Fibroblast of the aortic adventitia (primary cell): ENCODE measurements around the gene BNC1. TPM values are rescaled to one million over a fixed set of nuclear protein-coding genes. Genes with fewer than 3 reads are reported as not detected.
"Not testable (repeated sequence)": the region's sequence is repeated elsewhere in the genome, so short reads cannot be mapped to it uniquely, and the experiment has no call there.

ENCODE experiments used
- DNase-seq: peaks from one replicate; pipeline ENCODE4 v3.0.0-alpha.2; 2010; ENCODE audit warnings: low read depth
- H3K4me3 ChIP-seq: 2 replicates; pipeline ENCODE4 v1.5.1; 2011; ENCODE audit warnings: low read depth, mild to moderate bottlenecking, control low read depth, low read length, moderate library complexity
- total RNA-seq: library from RNA; depleted of rRNA; stranded (reverse); fragments of >200 nt; gene quantifications from 2 replicates; pipeline ENCODE4 v1.2.3, GENCODE V29; 2012; ENCODE audit warnings: low replicate concordance
- TF ChIP-seq, protein P1 (sequence below): IDR thresholded peaks from 2 replicates; pipeline ENCODE4 v1.5.1; 2011; ENCODE audit warnings: mild to moderate bottlenecking, low read length, control low read depth, inconsistent platforms; ENCODE audit not compliant: insufficient read depth

The BNC1 gene
- total RNA-seq, 1 donor = 0.27 TPM

DNA sequence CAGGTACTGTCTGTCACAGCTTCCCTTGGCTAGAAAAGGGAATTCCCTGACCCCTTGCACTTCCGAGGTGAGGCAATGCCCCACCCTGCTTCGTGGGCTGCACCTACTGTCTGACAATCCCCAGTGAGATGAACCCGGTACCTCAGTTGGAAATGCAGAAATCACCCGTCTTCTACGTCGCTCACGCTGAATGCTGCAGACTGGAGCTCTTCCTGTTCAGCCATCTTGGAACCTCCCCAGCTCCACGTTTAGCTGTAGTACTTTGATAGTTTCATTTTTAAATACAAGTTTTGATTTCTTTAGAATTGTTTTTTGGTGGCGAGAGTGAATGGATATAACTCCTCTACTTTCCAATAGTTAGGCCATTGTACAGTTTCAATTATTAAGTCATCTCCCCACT is 59.0 kb downstream of the BNC1 start:
- H3K4me3 ChIP-seq = no peak overlapping the region
- TF ChIP-seq, protein P1, sequence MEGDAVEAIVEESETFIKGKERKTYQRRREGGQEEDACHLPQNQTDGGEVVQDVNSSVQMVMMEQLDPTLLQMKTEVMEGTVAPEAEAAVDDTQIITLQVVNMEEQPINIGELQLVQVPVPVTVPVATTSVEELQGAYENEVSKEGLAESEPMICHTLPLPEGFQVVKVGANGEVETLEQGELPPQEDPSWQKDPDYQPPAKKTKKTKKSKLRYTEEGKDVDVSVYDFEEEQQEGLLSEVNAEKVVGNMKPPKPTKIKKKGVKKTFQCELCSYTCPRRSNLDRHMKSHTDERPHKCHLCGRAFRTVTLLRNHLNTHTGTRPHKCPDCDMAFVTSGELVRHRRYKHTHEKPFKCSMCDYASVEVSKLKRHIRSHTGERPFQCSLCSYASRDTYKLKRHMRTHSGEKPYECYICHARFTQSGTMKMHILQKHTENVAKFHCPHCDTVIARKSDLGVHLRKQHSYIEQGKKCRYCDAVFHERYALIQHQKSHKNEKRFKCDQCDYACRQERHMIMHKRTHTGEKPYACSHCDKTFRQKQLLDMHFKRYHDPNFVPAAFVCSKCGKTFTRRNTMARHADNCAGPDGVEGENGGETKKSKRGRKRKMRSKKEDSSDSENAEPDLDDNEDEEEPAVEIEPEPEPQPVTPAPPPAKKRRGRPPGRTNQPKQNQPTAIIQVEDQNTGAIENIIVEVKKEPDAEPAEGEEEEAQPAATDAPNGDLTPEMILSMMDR = no peak
- no peak for DNase-seq

DNA sequence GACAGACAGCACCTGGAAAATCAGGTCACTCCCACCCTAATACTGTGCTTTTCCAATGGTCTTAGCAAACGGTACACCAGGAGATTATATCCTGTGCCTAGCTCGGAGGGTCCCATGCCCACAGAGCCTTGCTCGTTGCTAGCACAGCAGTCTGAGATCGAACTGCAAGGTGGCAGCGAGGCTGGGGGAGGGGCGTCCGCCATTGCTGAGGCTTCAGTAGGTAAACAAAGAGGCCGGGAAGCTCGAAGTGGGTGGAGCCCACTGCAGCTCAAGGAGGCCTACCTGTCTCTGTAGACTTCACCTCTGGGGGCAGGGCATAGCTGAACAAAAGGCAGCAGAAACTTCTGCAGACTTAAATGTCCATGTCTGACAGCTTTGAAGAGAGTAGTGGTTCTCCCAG is 62.7 kb downstream of the BNC1 start:
- DNase-seq, H3K4me3 ChIP-seq: not testable (repeated sequence)

DNA sequence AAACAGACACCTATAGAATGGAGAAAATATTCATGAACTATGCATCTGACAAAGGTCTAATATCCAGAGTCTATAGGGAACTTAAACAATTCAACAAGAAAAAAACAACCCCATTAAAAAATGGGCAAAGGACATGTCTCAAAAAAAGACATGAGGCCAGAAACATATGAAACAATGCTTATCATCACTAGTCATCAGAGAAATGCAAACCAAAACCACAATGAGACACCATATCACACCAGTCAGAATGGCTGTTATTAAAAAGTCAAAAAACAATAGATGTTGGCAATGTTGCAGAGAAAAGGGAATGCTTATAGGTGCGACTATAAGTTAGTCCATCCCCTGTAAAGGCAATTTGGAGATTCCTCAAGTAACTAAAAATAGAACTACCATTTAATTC is 65.4 kb downstream of the BNC1 start:
- DNase-seq = peak; percentile 16
- no peak overlapping the region for H3K4me3 ChIP-seq
- TF ChIP-seq, protein P1 = no peak

DNA sequence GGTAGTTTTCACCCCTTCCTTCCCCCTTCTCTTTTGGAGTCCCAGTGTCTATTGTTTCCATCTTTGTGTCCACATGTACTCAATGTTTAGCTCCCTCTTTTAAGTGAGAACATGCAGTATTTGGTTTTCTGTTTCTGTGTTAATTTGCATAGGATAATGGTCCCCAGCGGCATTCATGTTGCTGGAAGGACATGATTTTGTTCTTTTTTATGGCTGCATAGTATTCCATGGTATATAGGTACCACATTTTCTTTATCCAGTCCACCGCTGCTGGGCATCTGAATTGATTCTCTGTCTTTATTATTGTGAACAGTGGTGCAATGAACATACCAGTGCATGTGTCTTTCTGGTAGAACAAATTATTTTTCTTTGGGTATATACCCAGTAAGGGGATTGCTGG is 69.2 kb downstream of the BNC1 start:
- no peak overlapping the region for H3K4me3 ChIP-seq
- DNase-seq = no peak
- TF ChIP-seq, protein P1 = no peak

DNA sequence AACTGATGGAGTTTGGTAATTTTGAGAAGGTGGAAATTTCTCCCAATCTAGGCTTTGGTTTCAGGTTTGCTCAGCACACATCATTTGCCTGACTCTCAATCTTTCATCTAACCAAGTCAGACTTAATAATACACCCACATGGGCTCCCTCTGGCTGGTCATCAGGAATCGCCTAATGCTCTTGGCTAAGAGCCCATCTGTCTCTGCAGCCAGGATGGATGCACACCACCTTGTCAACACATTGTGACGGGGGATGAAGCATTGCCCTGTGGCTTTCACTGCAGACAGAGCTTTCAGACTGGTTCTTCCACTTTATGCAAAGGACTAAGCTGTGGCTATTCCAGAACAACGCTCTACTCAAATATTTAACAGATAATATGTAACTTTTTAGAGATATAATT is 73.8 kb downstream of the BNC1 start:
- H3K4me3 ChIP-seq = no peak overlapping the region
- peak; percentile 21 for DNase-seq
- TF ChIP-seq, protein P1 = no peak

DNA sequence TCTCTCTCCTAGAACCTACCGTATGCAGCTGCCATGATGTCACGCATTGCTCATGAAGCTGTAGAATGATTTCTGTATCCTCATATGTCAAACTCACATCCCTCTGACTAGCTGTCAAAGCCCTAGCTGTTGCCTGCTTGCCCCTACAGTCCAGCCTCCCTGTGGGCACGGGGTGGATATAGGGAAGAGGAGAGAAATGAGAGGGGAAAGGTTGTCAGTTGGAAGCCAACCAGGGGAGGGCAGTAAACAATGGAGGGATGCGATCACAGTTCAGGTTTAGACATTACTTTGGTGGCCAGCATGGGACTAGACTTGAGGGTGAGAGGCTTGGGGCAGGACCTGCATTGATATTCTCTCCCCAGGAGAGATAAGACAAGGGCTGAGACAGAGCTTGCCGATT is 75.1 kb downstream of the BNC1 start:
- no peak for DNase-seq
- TF ChIP-seq, protein P1 = no peak
- H3K4me3 ChIP-seq = no peak overlapping the region

DNA sequence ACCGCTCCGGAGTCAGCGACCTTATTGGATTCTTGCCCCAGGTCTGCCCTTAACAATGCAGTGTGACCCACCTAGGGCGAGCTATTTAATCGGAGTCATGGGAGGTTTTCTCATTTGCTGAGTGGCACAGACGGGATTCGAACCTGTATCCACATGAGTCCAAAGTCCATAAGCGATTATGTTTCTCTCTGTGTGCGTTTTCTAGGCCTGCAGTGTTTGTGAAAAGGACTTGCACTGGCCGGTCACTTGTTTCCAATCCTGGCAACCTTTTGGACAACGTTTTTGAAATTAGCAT is 76.2 kb downstream of the BNC1 start:
- H3K4me3 ChIP-seq = peak overlapping the region; percentile 71
- DNase-seq = peak; percentile 22
- TF ChIP-seq, protein P1 = no peak
